OCI-LY3 (cell line): ENCODE results near the gene DROSHA.

ENCODE experiments used
- EZH2phosphoT487 ChIP-seq: fragments of 200-600 bp; shearing (Covaris generic); IDR thresholded peaks from 2 replicates; pipeline ENCODE4 v1.6.1; 2018; ENCODE audit warnings: antibody characterized with exemption, mixed run types, low read depth
- TF ChIP-seq, protein P1 (sequence below): fragments of 200-600, 300-600 bp; sonication (generic); IDR thresholded peaks from 2 replicates; pipeline ENCODE4 v1.5.1; 2014; ENCODE audit warnings: antibody characterized with exemption, low read length, low read depth

DNA sequence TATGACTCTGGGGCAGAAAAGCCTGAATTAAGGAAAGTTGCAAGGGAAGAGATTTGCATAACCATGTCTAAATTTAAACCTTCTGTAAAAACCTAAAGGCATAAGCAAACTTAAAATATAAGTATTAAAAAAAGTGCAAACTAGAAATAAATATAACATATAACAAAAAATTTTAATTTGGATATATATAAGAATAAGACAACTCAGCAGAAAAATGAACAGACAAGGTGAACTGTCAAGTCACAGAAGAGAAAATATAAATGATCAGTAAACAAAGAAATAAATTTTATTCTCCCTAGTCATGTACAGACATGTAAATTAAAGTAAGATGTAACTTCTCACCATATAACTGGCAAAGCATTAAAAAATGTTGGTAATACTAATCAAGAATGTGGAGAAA lies 37.2 kb upstream of the DROSHA start:
- TF ChIP-seq EZH2phosphoT487, result no peak
- TF ChIP-seq, protein P1, sequence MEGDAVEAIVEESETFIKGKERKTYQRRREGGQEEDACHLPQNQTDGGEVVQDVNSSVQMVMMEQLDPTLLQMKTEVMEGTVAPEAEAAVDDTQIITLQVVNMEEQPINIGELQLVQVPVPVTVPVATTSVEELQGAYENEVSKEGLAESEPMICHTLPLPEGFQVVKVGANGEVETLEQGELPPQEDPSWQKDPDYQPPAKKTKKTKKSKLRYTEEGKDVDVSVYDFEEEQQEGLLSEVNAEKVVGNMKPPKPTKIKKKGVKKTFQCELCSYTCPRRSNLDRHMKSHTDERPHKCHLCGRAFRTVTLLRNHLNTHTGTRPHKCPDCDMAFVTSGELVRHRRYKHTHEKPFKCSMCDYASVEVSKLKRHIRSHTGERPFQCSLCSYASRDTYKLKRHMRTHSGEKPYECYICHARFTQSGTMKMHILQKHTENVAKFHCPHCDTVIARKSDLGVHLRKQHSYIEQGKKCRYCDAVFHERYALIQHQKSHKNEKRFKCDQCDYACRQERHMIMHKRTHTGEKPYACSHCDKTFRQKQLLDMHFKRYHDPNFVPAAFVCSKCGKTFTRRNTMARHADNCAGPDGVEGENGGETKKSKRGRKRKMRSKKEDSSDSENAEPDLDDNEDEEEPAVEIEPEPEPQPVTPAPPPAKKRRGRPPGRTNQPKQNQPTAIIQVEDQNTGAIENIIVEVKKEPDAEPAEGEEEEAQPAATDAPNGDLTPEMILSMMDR, result no peak
